Testis (tissue), 3 donors: ENCODE results near the gene ANKS4B. TPM values are rescaled to one million over a fixed set of nuclear protein-coding genes. Genes with fewer than 3 reads are reported as not detected.
A peak's percentile ranks its signal among the peaks of the same experiment; 100 is the strongest.

ENCODE experiments used
- DNase-seq: peaks from one replicate; pipeline ENCODE4 v3.0.0-alpha.2; 2019
- H3K27ac ChIP-seq, 2 donors: fragments of 200-600 bp; sonication (generic); one replicate each; pipeline ENCODE4 v1.5.1; 2019
- H3K27me3 ChIP-seq: fragments of 200-600 bp; sonication (generic); one replicate; pipeline ENCODE4 v1.5.1; 2019
- H3K36me3 ChIP-seq: fragments of 200-600 bp; sonication (generic); one replicate; pipeline ENCODE4 v1.5.1; 2017; ENCODE audit warnings: low read depth; ENCODE audit errors: missing control alignments
- H3K4me1 ChIP-seq: fragments of 200-600 bp; sonication (generic); one replicate; pipeline ENCODE4 v1.5.1; 2019
- H3K4me3 ChIP-seq, 2 donors: fragments of 200-600 bp; sonication (generic); one replicate each; pipeline ENCODE4 v1.5.1; 2017 to 2019
- H3K9me3 ChIP-seq: fragments of 200-600 bp; sonication (generic); one replicate; pipeline ENCODE4 v1.5.1; 2017
- POLR2A ChIP-seq: fragments of 450-650 bp; IDR thresholded peaks from one replicate; pipeline ENCODE4 v1.6.1; 2017; ENCODE audit warnings: antibody characterized with exemption, mild to moderate bottlenecking, moderate library complexity
- WGBS, 2 donors: methylation state at CpG; one replicate each; pipeline ENCODE4 v1.1.5; 2018; 5-methylcytosine and 5-hydroxymethylcytosine counted together
- intact Hi-C: fragments of 100-400 bp; cut with DNase I; formaldehyde crosslinking; loops from one replicate; pipeline ENCODE4 v1.15.1; 2023; ENCODE audit warnings: low total_unique reads
- polyA plus RNA-seq: library from polyadenylated mRNA; stranded (reverse); fragments of 350-450 nt; fragmentation: Illumina TruSeq; extraction: RNeasy Lipid Tissue Mini Kit (QIAGEN cat#74804); gene quantifications from one replicate; pipeline ENCODE4 v1.2.3, GENCODE V29; 2014; ENCODE audit warnings: low read depth, low replicate concordance; ENCODE audit not compliant: insufficient read depth
- total RNA-seq, 2 donors: library from RNA; depleted of rRNA; stranded (reverse); fragments of >200 nt; gene quantifications; one replicate each; pipeline ENCODE4 v1.2.3, GENCODE V29; 2016
- TF ChIP-seq, protein P1 (sequence below), 3 experiments: fragments of 450-650 bp in 2 of 3; fragments of 200-600 bp in 1 of 3; sonication (generic) in 1 of 3; IDR thresholded peaks; one replicate each; pipeline ENCODE4 v1.5.1; 2016 to 2019; ENCODE audit warnings: antibody characterized with exemption in 3 of 3, mild to moderate bottlenecking in 2 of 3, moderate library complexity in 1 of 3

The ANKS4B gene
- total and polyA plus RNA-seq, 3 donors from 2014 or later: 0.12 to 0.40 (median 0.24) TPM

DNA sequence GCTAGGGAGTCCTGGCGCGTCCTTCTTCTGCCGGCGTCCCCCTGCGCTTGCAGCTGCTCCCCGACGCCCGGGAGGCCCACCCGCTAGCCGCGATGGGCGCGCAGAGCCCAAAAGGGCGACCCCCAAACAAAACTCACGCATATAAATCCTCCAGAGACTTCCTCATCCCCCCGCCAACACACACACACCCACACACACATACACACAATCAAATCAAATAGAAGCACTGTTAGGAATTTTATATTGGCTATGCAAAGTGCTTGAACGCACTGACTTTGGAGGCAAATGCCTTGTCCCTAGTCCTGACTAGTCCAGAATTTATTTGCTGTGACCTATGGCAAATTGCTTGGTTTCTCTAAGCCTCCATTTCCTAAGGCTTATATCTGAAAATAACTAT, 68.4 kb downstream of the ANKS4B start:
- H3K27ac ChIP-seq: no peak overlapping the region
- H3K4me3 ChIP-seq: peak overlapping the region; percentile 50 to 62
- no peak for DNase-seq
- TF ChIP-seq, protein P1, sequence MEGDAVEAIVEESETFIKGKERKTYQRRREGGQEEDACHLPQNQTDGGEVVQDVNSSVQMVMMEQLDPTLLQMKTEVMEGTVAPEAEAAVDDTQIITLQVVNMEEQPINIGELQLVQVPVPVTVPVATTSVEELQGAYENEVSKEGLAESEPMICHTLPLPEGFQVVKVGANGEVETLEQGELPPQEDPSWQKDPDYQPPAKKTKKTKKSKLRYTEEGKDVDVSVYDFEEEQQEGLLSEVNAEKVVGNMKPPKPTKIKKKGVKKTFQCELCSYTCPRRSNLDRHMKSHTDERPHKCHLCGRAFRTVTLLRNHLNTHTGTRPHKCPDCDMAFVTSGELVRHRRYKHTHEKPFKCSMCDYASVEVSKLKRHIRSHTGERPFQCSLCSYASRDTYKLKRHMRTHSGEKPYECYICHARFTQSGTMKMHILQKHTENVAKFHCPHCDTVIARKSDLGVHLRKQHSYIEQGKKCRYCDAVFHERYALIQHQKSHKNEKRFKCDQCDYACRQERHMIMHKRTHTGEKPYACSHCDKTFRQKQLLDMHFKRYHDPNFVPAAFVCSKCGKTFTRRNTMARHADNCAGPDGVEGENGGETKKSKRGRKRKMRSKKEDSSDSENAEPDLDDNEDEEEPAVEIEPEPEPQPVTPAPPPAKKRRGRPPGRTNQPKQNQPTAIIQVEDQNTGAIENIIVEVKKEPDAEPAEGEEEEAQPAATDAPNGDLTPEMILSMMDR (IDR thresholded peaks at IDR 0.05): no peak
- no peak for TF ChIP-seq POLR2A
- intact Hi-C loops: loop anchor here (10.0 kb wide), 1 partner anchor 147 kb away; the partner anchor contains the start of genes DNAH3 and LDAF1
- H3K4me1 ChIP-seq: peaks cover 4% of the 10 kb centered on the region
- H3K27me3 ChIP-seq: no peaks in the 10 kb centered on the region
- no peaks in the 10 kb centered on the region for H3K9me3 ChIP-seq
- no peaks in the 10 kb centered on the region for H3K36me3 ChIP-seq
- WGBS, 2 donors: 0 to 1% methylated on average over 3 to 17 of the region's 17 CpGs

DNA sequence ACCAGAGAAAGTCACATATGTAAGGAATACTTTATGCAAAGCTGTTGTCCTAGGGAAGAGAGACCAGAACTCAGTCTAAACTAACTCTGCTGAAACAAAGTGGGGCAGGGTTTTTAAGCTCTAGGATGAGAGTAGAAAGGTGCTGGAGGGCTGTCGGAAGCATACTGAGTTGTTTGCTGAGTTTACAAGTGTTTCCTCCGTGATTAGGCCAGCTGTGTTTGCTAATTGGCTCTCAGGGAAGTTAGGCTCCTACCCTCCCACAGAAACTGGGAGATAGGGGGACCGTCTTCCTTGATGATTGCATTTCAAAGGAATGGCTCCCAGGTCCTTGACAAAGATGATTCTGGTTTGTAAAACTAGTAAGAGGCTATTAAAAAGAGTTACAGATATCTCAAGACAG, 69.0 kb downstream of the ANKS4B start:
- Histone ChIP-seq H3K27me3 (no peaks in the 10 kb centered on the region), H3K4me1 (peaks cover 4% of the 10 kb centered on the region), H3K27ac (no peak overlapping the region), H3K9me3 (no peaks in the 10 kb centered on the region), H3K4me3 (no peak overlapping the region), H3K36me3 (no peaks in the 10 kb centered on the region)
- DNase-seq: no peak
- WGBS, 2 donors: 45 to 57% methylated on average over 3 of the region's 3 CpGs
- no peak for TF ChIP-seq POLR2A
- TF ChIP-seq, protein P1 (IDR thresholded peaks at IDR 0.05): no peak
- intact Hi-C loops: loop anchor here (10.0 kb wide), 1 partner anchor 148 kb away; the partner anchor contains the start of genes DNAH3 and LDAF1

DNA sequence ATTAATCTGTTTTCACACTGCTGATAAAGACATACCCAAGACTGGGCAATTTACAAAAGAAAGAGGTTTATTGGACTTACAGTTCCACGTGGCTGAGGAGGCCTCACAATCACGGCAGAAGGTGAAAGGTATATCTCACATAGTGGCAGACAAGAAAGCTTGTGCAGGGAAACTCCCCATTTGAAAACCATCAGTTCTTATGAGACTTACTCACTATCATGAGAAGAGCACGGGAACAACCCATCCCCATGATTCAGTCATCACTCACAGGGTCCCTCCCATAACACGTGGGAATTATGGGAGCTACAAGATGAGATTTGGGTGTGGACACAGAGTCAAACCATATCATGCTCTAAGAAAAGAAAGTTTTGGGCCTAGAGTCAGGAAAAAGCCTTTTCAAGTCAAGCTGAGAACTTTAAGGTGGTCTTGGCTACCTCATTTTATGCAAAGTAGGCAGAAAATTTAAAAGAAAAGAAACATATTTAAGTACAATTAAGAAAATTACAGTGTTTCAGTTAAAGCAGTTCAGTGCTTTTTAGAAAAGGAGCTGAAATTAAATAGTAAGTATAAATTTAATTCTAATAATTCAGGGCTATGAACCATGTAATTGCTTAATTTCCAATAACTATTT, 69.5 kb downstream of the ANKS4B start:
- Histone ChIP-seq H3K9me3 (no peaks in the 10 kb centered on the region), H3K27me3 (no peaks in the 10 kb centered on the region), H3K27ac (no peak overlapping the region), H3K36me3 (no peaks in the 10 kb centered on the region), H3K4me3 (no peak overlapping the region), H3K4me1 (peaks cover 4% of the 10 kb centered on the region)
- DNase-seq: no peak
- intact Hi-C loops: loop anchor here (10.0 kb wide), 1 partner anchor 148 kb away; the partner anchor contains the start of genes DNAH3 and LDAF1
- 36 to 56% methylated on average over 4 of the region's 4 CpGs for WGBS, 2 donors
- no peak for TF ChIP-seq POLR2A
- TF ChIP-seq, protein P1 (IDR thresholded peaks at IDR 0.05): no peak

Other genes with a start within 250 kb of the ANKS4B start
- gene DNAH3, start 82.9 kb upstream of the ANKS4B start, total RNA-seq: 10 to 100 TPM; 19.9 to 21.2 TPM
- gene DNAH3, start 82.9 kb upstream of the ANKS4B start, polyA plus RNA-seq: 11.7 TPM
- 100 to 1,000 TPM in 1 of 2 donors, 10 to 100 TPM in 1; 54.2 to 131 TPM for gene LDAF1, start 75.0 kb upstream of the ANKS4B start, total RNA-seq
- 22.8 TPM for gene LDAF1, start 75.0 kb upstream of the ANKS4B start, polyA plus RNA-seq
- under 1 TPM in 1 of 2 donors, not detected in 1; 0.31 TPM for gene ZP2, start 22.1 kb upstream of the ANKS4B start, total RNA-seq
- gene ZP2, start 22.1 kb upstream of the ANKS4B start, polyA plus RNA-seq: 0.18 TPM
- gene CRYM, start 44.6 kb downstream of the ANKS4B start, total RNA-seq: 10 to 100 TPM; 14.6 to 63.4 TPM
- 11.1 TPM for gene CRYM, start 44.6 kb downstream of the ANKS4B start, polyA plus RNA-seq